Measurements from ENCODE around the gene TTLL5. TPM values are rescaled to one million over a fixed set of nuclear protein-coding genes. Genes with fewer than 3 reads are reported as not detected.
A peak's percentile ranks its signal among the peaks of the same experiment; 100 is the strongest.

Gene TTLL5
- total and polyA plus RNA-seq, 7 donors = 4.6 to 17.2 (median 9.1) TPM

- H3K9me3 ChIP-seq = no peaks in the 10 kb centered on the region
- peaks cover 31% of the 10 kb centered on the region for H3K4me1 ChIP-seq
- ATAC-seq (peak; percentile 23 to 54 (median 44)), DNase-seq (no peak)
- H3K36me3 ChIP-seq (ENCODE audit: insufficient read depth in 1 of 2, low read depth in 1 of 2) = peaks cover 6 to 33% of the 10 kb centered on the region in 2 donors
- H3K27me3 ChIP-seq (ENCODE audit: insufficient read depth in 3 of 3, low read length in 2 of 3) = no peaks in the 10 kb centered on the region
- H3K27ac ChIP-seq = peak overlapping the region; percentile 77
- 32 to 49% (median 36%) methylated on average over 3 of the region's 3 CpGs for WGBS, 3 donors
- TF ChIP-seq CTCF (IDR thresholded peaks at IDR 0.05) = no peak
- intact Hi-C loops (cut with DNase I) = no loop called here
- H3K4me3 ChIP-seq = no peak overlapping the region
These were observed 13.4 kb upstream of the TTLL5 start for GRCh38 chr14:75647640-75648039.

- ATAC-seq (peak; percentile 93 to 95 (median 94)), DNase-seq (peak; percentile 71 to 89)
- Histone ChIP-seq H3K4me1 (peaks cover 29% of the 10 kb centered on the region), H3K27me3 (ENCODE audit: insufficient read depth in 3 of 3, low read length in 2 of 3) (no peaks in the 10 kb centered on the region), H3K27ac (peak overlapping the region; percentile 77), H3K36me3 (ENCODE audit: insufficient read depth in 1 of 2, low read depth in 1 of 2) (peaks cover 6 to 33% of the 10 kb centered on the region in 2 donors), H3K4me3 (no peak overlapping the region), H3K9me3 (no peaks in the 10 kb centered on the region)
- intact Hi-C loops (cut with DNase I) = no loop called here
- no peak for TF ChIP-seq CTCF (IDR thresholded peaks at IDR 0.05)
- WGBS, 3 donors = 29 to 33% (median 32%) methylated on average over 9 of the region's 9 CpGs
These were observed 12.8 kb upstream of the TTLL5 start for GRCh38 chr14:75648066-75648838.

GRCh38 chr14:75649337-75649736 lies 11.7 kb upstream of the TTLL5 start:
- intact Hi-C loops (cut with DNase I) = no loop called here
- H3K9me3 ChIP-seq = no peaks in the 10 kb centered on the region
- no peak for DNase-seq
- no peak for ATAC-seq
- no peaks in the 10 kb centered on the region for H3K27me3 ChIP-seq (ENCODE audit: insufficient read depth in 3 of 3, low read length in 2 of 3)
- H3K27ac ChIP-seq = peak overlapping the region; percentile 77
- no peak for TF ChIP-seq CTCF (IDR thresholded peaks at IDR 0.05)
- no peak overlapping the region for H3K4me3 ChIP-seq
- WGBS, 3 donors = 97 to 100% (median 97%) methylated on average over 1 of the region's 1 CpG
- H3K4me1 ChIP-seq = peaks cover 25% of the 10 kb centered on the region
- H3K36me3 ChIP-seq (ENCODE audit: insufficient read depth in 1 of 2, low read depth in 1 of 2) = peaks cover 6 to 35% of the 10 kb centered on the region in 2 donors

GRCh38 chr14:75649773-75650172 lies 11.3 kb upstream of the TTLL5 start:
- intact Hi-C loops (cut with DNase I) = no loop called here
- DNase-seq = no peak
- TF ChIP-seq CTCF (IDR thresholded peaks at IDR 0.05) = no peak
- Histone ChIP-seq H3K27me3 (ENCODE audit: insufficient read depth in 3 of 3, low read length in 2 of 3) (no peaks in the 10 kb centered on the region), H3K4me1 (peaks cover 25% of the 10 kb centered on the region), H3K36me3 (ENCODE audit: insufficient read depth in 1 of 2, low read depth in 1 of 2) (peaks cover 6 to 39% of the 10 kb centered on the region in 2 donors), H3K27ac (peak overlapping the region; percentile 77), H3K9me3 (no peaks in the 10 kb centered on the region), H3K4me3 (no peak overlapping the region)
- ATAC-seq = no peak
- 92 to 98% (median 97%) methylated on average over 1 of the region's 1 CpG for WGBS, 3 donors
